ENCODE data around the gene RGS5. TPM values are rescaled to one million over a fixed set of nuclear protein-coding genes. Genes with fewer than 3 reads are reported as not detected.
A peak's percentile ranks its signal among the peaks of the same experiment; 100 is the strongest.

Gene RGS5
- total RNA-seq, 2 experiments from 2014 or later = 4.1 to 4.4 TPM

GRCh38 chr1:163203561-163203960 lies 845 bp upstream of the RGS5 start:
- POLR2A ChIA-PET = no interaction called here
- H3K4me3 Mint-ChIP-seq = no peak overlapping the region
- H3K4me1 Mint-ChIP-seq = no peaks in the 10 kb centered on the region
- ATAC-seq (ENCODE audit: low read depth) (no peak), DNase-seq (no peak)
- H3K9me3 Mint-ChIP-seq = no peaks in the 10 kb centered on the region
- peaks cover 1% of the 10 kb centered on the region for H3K27me3 Mint-ChIP-seq
- no peaks in the 10 kb centered on the region for H3K36me3 Mint-ChIP-seq
- no peak overlapping the region for H3K27ac Mint-ChIP-seq

GRCh38 chr1:163201906-163202305 lies 810 bp downstream of the RGS5 start:
- Mint-ChIP-seq H3K4me3 (no peak overlapping the region), H3K36me3 (no peaks in the 10 kb centered on the region), H3K9me3 (no peaks in the 10 kb centered on the region), H3K27ac (no peak overlapping the region), H3K4me1 (no peaks in the 10 kb centered on the region), H3K27me3 (peaks cover 3% of the 10 kb centered on the region)
- DNase-seq (no peak), ATAC-seq (ENCODE audit: low read depth) (no peak)
- POLR2A ChIA-PET = no interaction called here

- POLR2A ChIA-PET = no interaction called here
- Mint-ChIP-seq H3K36me3 (no peaks in the 10 kb centered on the region), H3K4me3 (no peak overlapping the region), H3K27ac (no peak overlapping the region), H3K27me3 (peaks cover 3% of the 10 kb centered on the region), H3K4me1 (no peaks in the 10 kb centered on the region), H3K9me3 (no peaks in the 10 kb centered on the region)
- no peak for DNase-seq
- ATAC-seq (ENCODE audit: low read depth) = no peak
Observed at GRCh38 chr1:163197022-163197421, 5.7 kb downstream of the RGS5 start.

GRCh38 chr1:163196449-163196787 lies 6.3 kb downstream of the RGS5 start:
- no peaks in the 10 kb centered on the region for H3K36me3 Mint-ChIP-seq
- H3K4me3 Mint-ChIP-seq = no peak overlapping the region
- POLR2A ChIA-PET = no interaction called here
- DNase-seq (no peak), ATAC-seq (ENCODE audit: low read depth) (no peak)
- no peaks in the 10 kb centered on the region for H3K4me1 Mint-ChIP-seq
- peaks cover 3% of the 10 kb centered on the region for H3K27me3 Mint-ChIP-seq
- H3K27ac Mint-ChIP-seq = no peak overlapping the region
- no peaks in the 10 kb centered on the region for H3K9me3 Mint-ChIP-seq

- Mint-ChIP-seq H3K27me3 (peaks cover 3% of the 10 kb centered on the region), H3K27ac (no peak overlapping the region), H3K4me1 (no peaks in the 10 kb centered on the region), H3K9me3 (no peaks in the 10 kb centered on the region), H3K36me3 (no peaks in the 10 kb centered on the region), H3K4me3 (no peak overlapping the region)
- POLR2A ChIA-PET = no interaction called here
- DNase-seq (no peak), ATAC-seq (ENCODE audit: low read depth) (no peak)
Observed at GRCh38 chr1:163195728-163196448, 6.8 kb downstream of the RGS5 start.

- Mint-ChIP-seq H3K36me3 (no peaks in the 10 kb centered on the region), H3K4me3 (no peak overlapping the region), H3K4me1 (no peaks in the 10 kb centered on the region), H3K9me3 (no peaks in the 10 kb centered on the region), H3K27me3 (no peaks in the 10 kb centered on the region), H3K27ac (no peak overlapping the region)
- ATAC-seq (ENCODE audit: low read depth) (no peak), DNase-seq (no peak)
- POLR2A ChIA-PET = no interaction called here
Observed at GRCh38 chr1:163191301-163191700, 11.4 kb downstream of the RGS5 start.

GRCh38 chr1:163188947-163189346 lies 13.8 kb downstream of the RGS5 start:
- H3K9me3 Mint-ChIP-seq = no peaks in the 10 kb centered on the region
- no peak for DNase-seq
- no peak overlapping the region for H3K4me3 Mint-ChIP-seq
- H3K4me1 Mint-ChIP-seq = no peaks in the 10 kb centered on the region
- no peak for ATAC-seq (ENCODE audit: low read depth)
- H3K36me3 Mint-ChIP-seq = no peaks in the 10 kb centered on the region
- H3K27ac Mint-ChIP-seq = no peak overlapping the region
- POLR2A ChIA-PET = no interaction called here
- peaks cover 3% of the 10 kb centered on the region for H3K27me3 Mint-ChIP-seq

GRCh38 chr1:163187849-163188248 lies 14.9 kb downstream of the RGS5 start:
- no peaks in the 10 kb centered on the region for H3K9me3 Mint-ChIP-seq
- POLR2A ChIA-PET = no interaction called here
- H3K36me3 Mint-ChIP-seq = no peaks in the 10 kb centered on the region
- H3K27ac Mint-ChIP-seq = no peak overlapping the region
- peaks cover 3% of the 10 kb centered on the region for H3K27me3 Mint-ChIP-seq
- no peak for ATAC-seq (ENCODE audit: low read depth)
- no peak overlapping the region for H3K4me3 Mint-ChIP-seq
- no peak for DNase-seq
- no peaks in the 10 kb centered on the region for H3K4me1 Mint-ChIP-seq

- no peak for DNase-seq
- POLR2A ChIA-PET = no interaction called here
- Mint-ChIP-seq H3K4me3 (no peak overlapping the region), H3K27me3 (peaks cover 3% of the 10 kb centered on the region), H3K9me3 (no peaks in the 10 kb centered on the region), H3K36me3 (no peaks in the 10 kb centered on the region), H3K27ac (no peak overlapping the region), H3K4me1 (no peaks in the 10 kb centered on the region)
- ATAC-seq (ENCODE audit: low read depth) = no peak
Observed at GRCh38 chr1:163186862-163187261, 15.9 kb downstream of the RGS5 start.

GRCh38 chr1:163182330-163182949 lies 20.3 kb downstream of the RGS5 start:
- no peaks in the 10 kb centered on the region for H3K36me3 Mint-ChIP-seq
- ATAC-seq (ENCODE audit: low read depth) = no peak
- DNase-seq = no peak
- H3K4me3 Mint-ChIP-seq = no peak overlapping the region
- no peaks in the 10 kb centered on the region for H3K4me1 Mint-ChIP-seq
- no peak overlapping the region for H3K27ac Mint-ChIP-seq
- peaks cover 5% of the 10 kb centered on the region for H3K27me3 Mint-ChIP-seq
- H3K9me3 Mint-ChIP-seq = no peaks in the 10 kb centered on the region
- POLR2A ChIA-PET = no interaction called here

GRCh38 chr1:163178628-163179027 lies 24.1 kb downstream of the RGS5 start:
- no peaks in the 10 kb centered on the region for H3K9me3 Mint-ChIP-seq
- H3K4me1 Mint-ChIP-seq = no peaks in the 10 kb centered on the region
- no peak overlapping the region for H3K4me3 Mint-ChIP-seq
- H3K27ac Mint-ChIP-seq = no peak overlapping the region
- H3K27me3 Mint-ChIP-seq = peaks cover 7% of the 10 kb centered on the region
- POLR2A ChIA-PET = no interaction called here
- no peak for DNase-seq
- H3K36me3 Mint-ChIP-seq = no peaks in the 10 kb centered on the region
- ATAC-seq (ENCODE audit: low read depth) = no peak

GRCh38 chr1:163176797-163177196 lies 25.9 kb downstream of the RGS5 start:
- H3K4me1 Mint-ChIP-seq = no peaks in the 10 kb centered on the region
- DNase-seq (no peak), ATAC-seq (ENCODE audit: low read depth) (no peak)
- H3K27ac Mint-ChIP-seq = no peak overlapping the region
- H3K4me3 Mint-ChIP-seq = no peak overlapping the region
- no peaks in the 10 kb centered on the region for H3K36me3 Mint-ChIP-seq
- POLR2A ChIA-PET = no interaction called here
- peaks cover 7% of the 10 kb centered on the region for H3K27me3 Mint-ChIP-seq
- H3K9me3 Mint-ChIP-seq = no peaks in the 10 kb centered on the region

- Mint-ChIP-seq H3K4me3 (no peak overlapping the region), H3K27ac (no peak overlapping the region), H3K9me3 (no peaks in the 10 kb centered on the region), H3K4me1 (no peaks in the 10 kb centered on the region), H3K27me3 (peaks cover 7% of the 10 kb centered on the region), H3K36me3 (no peaks in the 10 kb centered on the region)
- POLR2A ChIA-PET = no interaction called here
- no peak for ATAC-seq (ENCODE audit: low read depth)
- peak; percentile 43 for DNase-seq
Observed at GRCh38 chr1:163174524-163175437, 27.9 kb downstream of the RGS5 start.

GRCh38 chr1:163173121-163173520 lies 29.6 kb downstream of the RGS5 start:
- no peaks in the 10 kb centered on the region for H3K4me1 Mint-ChIP-seq
- H3K36me3 Mint-ChIP-seq = no peaks in the 10 kb centered on the region
- H3K27ac Mint-ChIP-seq = no peak overlapping the region
- peaks cover 7% of the 10 kb centered on the region for H3K27me3 Mint-ChIP-seq
- DNase-seq (no peak), ATAC-seq (ENCODE audit: low read depth) (no peak)
- no peak overlapping the region for H3K4me3 Mint-ChIP-seq
- POLR2A ChIA-PET = no interaction called here
- no peaks in the 10 kb centered on the region for H3K9me3 Mint-ChIP-seq

Measured in activated naive CD8-positive, alpha-beta T cell treated with anti-CD3 and anti-CD28 coated beads, Interleukin-2, amount 10 ng/mL, durations not matched to agents 7 days and 5 days (primary cell).